ENCODE results near the gene NSD2.
A peak's percentile ranks its signal among the peaks of the same experiment; 100 is the strongest.
"Not testable (repeated sequence)": the region's sequence is repeated elsewhere in the genome, so short reads cannot be mapped to it uniquely, and the experiment has no call there.

Gene NSD2

GRCh38 chr4:2003361-2003760 is 132.2 kb downstream of the NSD2 start:
- DNase-seq (ENCODE audit: low read depth in 3 of 3) = not testable (repeated sequence)

- no peak for DNase-seq (ENCODE audit: low read depth in 3 of 3)
Observed at GRCh38 chr4:2006367-2006766, 135.2 kb downstream of the NSD2 start.

GRCh38 chr4:2006956-2007653 is 135.9 kb downstream of the NSD2 start:
- no peak for DNase-seq (ENCODE audit: low read depth in 3 of 3)

GRCh38 chr4:2007804-2008670 is 136.8 kb downstream of the NSD2 start:
- no peak for DNase-seq (ENCODE audit: low read depth in 3 of 3)

GRCh38 chr4:2008671-2008920 is 137.4 kb downstream of the NSD2 start:
- DNase-seq (ENCODE audit: low read depth in 3 of 3) = no peak

GRCh38 chr4:2008921-2009650 is 137.9 kb downstream of the NSD2 start, which contains the start of gene NELFA:
Gene NELFA, minus strand, starts transcription at chr4:2008974. Its CDS starts 15 bp downstream, at chr4:2008959.
- DNase-seq (ENCODE audit: low read depth in 3 of 3) = peak; percentile 89 to 94 (median 94)

GRCh38 chr4:2009651-2010233 is 138.5 kb downstream of the NSD2 start:
- DNase-seq (ENCODE audit: low read depth in 3 of 3) = peak; percentile 17 to 53 (median 17)

GRCh38 chr4:2011583-2011982 is 140.4 kb downstream of the NSD2 start:
- DNase-seq (ENCODE audit: low read depth in 3 of 3) = no peak

- no peak for DNase-seq (ENCODE audit: low read depth in 3 of 3)
Observed at GRCh38 chr4:2015008-2015407, 143.8 kb downstream of the NSD2 start.

- not testable (repeated sequence) for DNase-seq (ENCODE audit: low read depth in 3 of 3)
Observed at GRCh38 chr4:2021358-2022018, 150.3 kb downstream of the NSD2 start.

- no peak for DNase-seq (ENCODE audit: low read depth in 3 of 3)
Observed at GRCh38 chr4:2024683-2025082, 153.5 kb downstream of the NSD2 start.

GRCh38 chr4:2025817-2026216 is 154.6 kb downstream of the NSD2 start:
- DNase-seq (ENCODE audit: low read depth in 3 of 3) = no peak

- DNase-seq (ENCODE audit: low read depth in 3 of 3) = not testable (repeated sequence)
Observed at GRCh38 chr4:2027120-2027519, 155.9 kb downstream of the NSD2 start.

GRCh38 chr4:2031161-2031560 is 160.0 kb downstream of the NSD2 start:
- not testable (repeated sequence) for DNase-seq (ENCODE audit: low read depth in 3 of 3)

All from stimulated activated CD4-positive, alpha-beta T cell treated with anti-CD3 and anti-CD28 coated beads, TNF-alpha, amount 100 ng/mL, for 24 hours (primary cell).